Peyer's patch (tissue), 4 donors: Measurements from ENCODE around the gene PPM1L. TPM values are rescaled to one million over a fixed set of nuclear protein-coding genes. Genes with fewer than 3 reads are reported as not detected.

Source experiments
- DNase-seq, 3 donors: peaks; one replicate each; pipeline ENCODE4 v3.0.0-alpha.2; 2017 to 2019
- H3K27ac ChIP-seq, 4 donors: fragments of 200-600 bp; sonication (generic); one replicate each; pipeline ENCODE4 v1.5.1; 2016 to 2019
- H3K27me3 ChIP-seq, 2 donors: fragments of 200-600 bp; sonication (generic); one replicate each; pipeline ENCODE4 v1.5.1; 2019
- H3K36me3 ChIP-seq, 3 donors: fragments of 200-600 bp; sonication (generic); one replicate each; pipeline ENCODE4 v1.5.1; 2016 to 2019
- H3K4me1 ChIP-seq, 4 donors: fragments of 200-600 bp; sonication (generic); one replicate each; pipeline ENCODE4 v1.5.1; 2016 to 2019
- H3K4me3 ChIP-seq, 4 donors: fragments of 200-600 bp; sonication (generic); 1 replicate in 3 of 4; 2 replicates in 1 of 4; pipeline ENCODE4 v1.5.1; 2016 to 2019; ENCODE audit warnings: mild to moderate bottlenecking in 1 of 4
- H3K9me3 ChIP-seq, 4 donors: fragments of 200-600 bp; sonication (generic); one replicate each; pipeline ENCODE4 v1.5.1; 2016 to 2019; ENCODE audit warnings: mild to moderate bottlenecking in 1 of 4
- CTCF ChIP-seq, 6 experiments: fragments of 450-650 bp in 4 of 6; fragments of 200-600 bp in 2 of 6; sonication (generic) in 1 of 6; IDR thresholded peaks; one replicate each; pipeline ENCODE4 v1.5.1; 2017 to 2019; ENCODE audit warnings: antibody characterized with exemption in 6 of 6, mild to moderate bottlenecking in 3 of 6, moderate library complexity in 1 of 6
- POLR2A ChIP-seq, 2 donors: fragments of 450-650 bp; IDR thresholded peaks; one replicate each; pipeline ENCODE4 v1.5.1; 2017; ENCODE audit warnings: antibody characterized with exemption in 2 of 2, mild to moderate bottlenecking in 2 of 2, moderate library complexity in 2 of 2
- total RNA-seq, 4 donors: library from RNA; depleted of rRNA; stranded (reverse); fragments of >200 nt; gene quantifications; one replicate each; pipeline ENCODE4 v1.1.0, GENCODE V29; 2016

The PPM1L gene
- total RNA-seq, 4 donors from 2014 or later, result 8.4 to 17.8 (median 12.7) TPM

GRCh38 chr3:160826991-160827390 lies 71.0 kb downstream of the PPM1L start:
- Histone ChIP-seq H3K4me1 (no peaks in the 10 kb centered on the region), H3K4me3 (no peak overlapping the region), H3K36me3 (no peaks in the 10 kb centered on the region), H3K9me3 (no peaks in the 10 kb centered on the region), H3K27ac (no peak overlapping the region), H3K27me3 (no peaks in the 10 kb centered on the region)
- no peak for DNase-seq
- TF ChIP-seq CTCF (IDR thresholded peaks at IDR 0.05) (no peak), POLR2A (IDR thresholded peaks at IDR 0.05) (no peak)

- TF ChIP-seq POLR2A (IDR thresholded peaks at IDR 0.05) (no peak), CTCF (IDR thresholded peaks at IDR 0.05) (no peak)
- H3K27me3 ChIP-seq, result no peaks in the 10 kb centered on the region
- no peak for DNase-seq
- H3K4me1 ChIP-seq, result no peaks in the 10 kb centered on the region
- H3K36me3 ChIP-seq, result no peaks in the 10 kb centered on the region
- no peak overlapping the region for H3K27ac ChIP-seq
- no peaks in the 10 kb centered on the region for H3K9me3 ChIP-seq
- H3K4me3 ChIP-seq, result no peak overlapping the region
Measured at GRCh38 chr3:160827516-160827915, 71.5 kb downstream of the PPM1L start.

GRCh38 chr3:160828880-160829279 lies 72.8 kb downstream of the PPM1L start:
- Histone ChIP-seq H3K4me1 (no peaks in the 10 kb centered on the region), H3K4me3 (no peak overlapping the region), H3K27me3 (no peaks in the 10 kb centered on the region), H3K36me3 (no peaks in the 10 kb centered on the region), H3K27ac (no peak overlapping the region), H3K9me3 (no peaks in the 10 kb centered on the region)
- no peak for TF ChIP-seq POLR2A (IDR thresholded peaks at IDR 0.05)
- TF ChIP-seq CTCF (IDR thresholded peaks at IDR 0.05), result no peak
- DNase-seq, result no peak

- no peaks in the 10 kb centered on the region for H3K9me3 ChIP-seq
- H3K4me3 ChIP-seq, result no peak overlapping the region
- H3K36me3 ChIP-seq, result no peaks in the 10 kb centered on the region
- DNase-seq, result no peak
- H3K27me3 ChIP-seq, result no peaks in the 10 kb centered on the region
- H3K4me1 ChIP-seq, result no peaks in the 10 kb centered on the region
- TF ChIP-seq CTCF (IDR thresholded peaks at IDR 0.05) (no peak), POLR2A (IDR thresholded peaks at IDR 0.05) (no peak)
- H3K27ac ChIP-seq, result no peak overlapping the region
Measured at GRCh38 chr3:160829486-160830009, 73.5 kb downstream of the PPM1L start.

GRCh38 chr3:160830796-160831195 lies 74.8 kb downstream of the PPM1L start:
- Histone ChIP-seq H3K4me1 (no peaks in the 10 kb centered on the region), H3K27me3 (no peaks in the 10 kb centered on the region), H3K36me3 (no peaks in the 10 kb centered on the region), H3K4me3 (no peak overlapping the region), H3K27ac (no peak overlapping the region), H3K9me3 (no peaks in the 10 kb centered on the region)
- no peak for TF ChIP-seq POLR2A (IDR thresholded peaks at IDR 0.05)
- no peak for TF ChIP-seq CTCF (IDR thresholded peaks at IDR 0.05)
- no peak for DNase-seq

GRCh38 chr3:160831401-160831800 lies 75.4 kb downstream of the PPM1L start:
- DNase-seq, result no peak
- Histone ChIP-seq H3K27me3 (no peaks in the 10 kb centered on the region), H3K4me1 (no peaks in the 10 kb centered on the region), H3K36me3 (no peaks in the 10 kb centered on the region), H3K27ac (no peak overlapping the region), H3K4me3 (no peak overlapping the region), H3K9me3 (no peaks in the 10 kb centered on the region)
- no peak for TF ChIP-seq CTCF (IDR thresholded peaks at IDR 0.05)
- no peak for TF ChIP-seq POLR2A (IDR thresholded peaks at IDR 0.05)
